Glutamatergic neuron (in vitro differentiated cells): ENCODE data around the gene CCL13. TPM values are rescaled to one million over a fixed set of nuclear protein-coding genes. Genes with fewer than 3 reads are reported as not detected.
"Not testable (repeated sequence)": the region's sequence is repeated elsewhere in the genome, so short reads cannot be mapped to it uniquely, and the experiment has no call there.

Source experiments
- DNase-seq: peaks from one replicate; pipeline ENCODE4 v3.0.0; 2022
- H3K27ac Mint-ChIP-seq: one replicate; pipeline ENCODE4 v1.8.0; 2020; ENCODE audit warnings: mild to moderate bottlenecking, mixed read lengths, inconsistent platforms; ENCODE audit not compliant: unreplicated experiment
- H3K27me3 Mint-ChIP-seq: one replicate; pipeline ENCODE4 v1.8.0; 2020; ENCODE audit warnings: mild to moderate bottlenecking, moderate library complexity, mixed read lengths, inconsistent platforms; ENCODE audit not compliant: unreplicated experiment
- H3K36me3 Mint-ChIP-seq: one replicate; pipeline ENCODE4 v1.8.0; 2020; ENCODE audit warnings: mild to moderate bottlenecking, mixed read lengths, inconsistent platforms; ENCODE audit not compliant: unreplicated experiment
- H3K4me1 Mint-ChIP-seq: one replicate; pipeline ENCODE4 v1.8.0; 2020; ENCODE audit warnings: mild to moderate bottlenecking, low read depth, mixed read lengths, inconsistent platforms; ENCODE audit not compliant: unreplicated experiment
- H3K4me3 Mint-ChIP-seq: one replicate; pipeline ENCODE4 v1.8.0; 2020; ENCODE audit warnings: mild to moderate bottlenecking, mixed read lengths, inconsistent platforms; ENCODE audit not compliant: unreplicated experiment
- H3K9me3 Mint-ChIP-seq: one replicate; pipeline ENCODE4 v1.8.0; 2020; ENCODE audit warnings: mild to moderate bottlenecking, moderate library complexity, mixed read lengths, inconsistent platforms; ENCODE audit not compliant: unreplicated experiment
- CTCF ChIP-seq: fragments of 200-600 bp; sonication (generic); IDR thresholded peaks from one replicate; pipeline ENCODE4 v1.5.0; 2021; ENCODE audit not compliant: partially characterized antibody, unreplicated experiment
- total RNA-seq: library from RNA; stranded (reverse); fragmentation: NEBNext Ultra II Directional; extraction: Animal tissue kit (Norgen Biotek cat#: 25700); gene quantifications from one replicate; pipeline ENCODE4 v1.2.1, GENCODE V29; 2021; ENCODE audit not compliant: unreplicated experiment

The CCL13 gene
- total RNA-seq, 1 donor from 2014 or later, result not detected

DNA sequence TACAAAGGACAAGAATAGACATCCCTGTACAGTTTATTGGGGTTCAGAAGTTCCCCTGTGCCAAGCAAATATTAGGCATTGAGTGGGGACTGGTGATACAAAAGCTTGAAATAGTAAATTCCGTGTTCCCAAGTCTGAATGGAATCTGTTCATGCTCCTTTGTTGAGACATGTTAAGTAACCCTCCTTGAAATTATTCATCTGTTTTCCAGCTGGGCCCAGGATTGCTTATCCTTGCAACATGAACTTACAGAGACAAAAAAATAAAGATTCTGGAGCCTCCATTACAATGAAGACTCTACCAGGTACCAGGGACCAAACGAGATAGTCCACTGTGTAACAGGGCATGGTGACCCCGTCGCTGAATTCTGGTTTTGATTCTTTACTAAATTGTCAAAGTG, 43.1 kb upstream of the CCL13 start:
- no peak for DNase-seq
- Mint-ChIP-seq H3K9me3 (peaks cover 2% of the 10 kb centered on the region), H3K4me3 (no peak overlapping the region), H3K4me1 (peaks cover 6% of the 10 kb centered on the region), H3K36me3 (no peaks in the 10 kb centered on the region), H3K27me3 (no peaks in the 10 kb centered on the region), H3K27ac (no peak overlapping the region)
- no peak for TF ChIP-seq CTCF

- no peak for DNase-seq
- H3K4me3 Mint-ChIP-seq, result peak overlapping the region; percentile 48
- H3K36me3 Mint-ChIP-seq, result no peaks in the 10 kb centered on the region
- peaks cover 2% of the 10 kb centered on the region for H3K9me3 Mint-ChIP-seq
- H3K4me1 Mint-ChIP-seq, result peaks cover 6% of the 10 kb centered on the region
- no peak for TF ChIP-seq CTCF
- no peaks in the 10 kb centered on the region for H3K27me3 Mint-ChIP-seq
- no peak overlapping the region for H3K27ac Mint-ChIP-seq
These were observed 42.0 kb upstream of the CCL13 start for GRCh38 chr17:34314279-34314678.

DNA sequence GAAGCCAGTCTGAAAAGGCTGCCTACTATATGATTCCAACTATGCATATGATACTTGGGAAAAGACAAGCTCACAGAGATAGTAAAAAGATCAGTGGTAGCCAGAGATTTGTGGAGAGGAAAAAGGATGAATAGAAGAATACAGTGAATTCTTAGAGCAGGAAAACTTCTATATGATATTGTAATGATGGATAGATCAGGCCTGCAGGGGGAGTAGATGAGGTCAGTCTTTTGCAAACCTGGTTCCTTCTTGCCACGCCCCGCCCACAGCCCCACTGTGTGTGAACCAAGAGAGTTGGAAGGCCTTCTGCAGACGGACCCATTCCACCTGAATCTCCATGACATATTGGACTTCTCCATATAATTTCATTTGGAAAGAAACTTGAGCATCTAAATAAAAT, 37.8 kb upstream of the CCL13 start:
- Mint-ChIP-seq H3K9me3 (no peaks in the 10 kb centered on the region), H3K36me3 (no peaks in the 10 kb centered on the region), H3K4me3 (no peak overlapping the region), H3K27ac (no peak overlapping the region), H3K4me1 (peaks cover 6% of the 10 kb centered on the region), H3K27me3 (no peaks in the 10 kb centered on the region)
- DNase-seq, result peak; percentile 25
- no peak for TF ChIP-seq CTCF

DNA sequence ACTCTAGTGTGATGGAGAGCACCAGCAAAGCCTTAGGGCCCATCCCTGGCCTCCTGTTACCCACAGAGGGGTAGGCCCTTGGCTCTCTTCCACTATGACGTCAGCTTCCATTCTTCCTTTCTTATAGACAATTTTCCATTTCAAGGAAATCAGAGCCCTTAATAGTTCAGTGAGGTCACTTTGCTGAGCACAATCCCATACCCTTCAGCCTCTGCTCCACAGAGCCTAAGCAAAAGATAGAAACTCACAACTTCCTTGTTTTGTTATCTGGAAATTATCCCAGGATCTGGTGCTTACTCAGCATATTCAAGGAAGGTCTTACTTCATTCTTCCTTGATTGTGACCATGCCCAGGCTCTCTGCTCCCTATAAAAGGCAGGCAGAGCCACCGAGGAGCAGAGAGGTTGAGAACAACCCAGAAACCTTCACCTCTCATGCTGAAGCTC, 37.2 kb upstream of the CCL13 start, which contains the start of gene CCL8:
TSS of gene CCL8 (plus strand) at position 397 of the 445 bp plus-strand sequence. CDS start 67 bp downstream, outside the sequence.
- Mint-ChIP-seq H3K4me1 (peaks cover 6% of the 10 kb centered on the region), H3K4me3 (no peak within 1 kb of the TSS), H3K9me3 (no peaks in the 10 kb centered on the region), H3K27ac (no peak within 1 kb of the TSS), H3K27me3 (no peaks in the 10 kb centered on the region), H3K36me3 (no peaks in the 10 kb centered on the region)
- no peak for DNase-seq
- no peak for TF ChIP-seq CTCF

- no peak overlapping the region for H3K4me3 Mint-ChIP-seq
- no peak overlapping the region for H3K27ac Mint-ChIP-seq
- peaks cover 17% of the 10 kb centered on the region for H3K36me3 Mint-ChIP-seq
- no peak for DNase-seq
- H3K4me1 Mint-ChIP-seq, result no peaks in the 10 kb centered on the region
- no peak for TF ChIP-seq CTCF
- H3K27me3 Mint-ChIP-seq, result no peaks in the 10 kb centered on the region
- H3K9me3 Mint-ChIP-seq, result peaks cover 3% of the 10 kb centered on the region
These were observed 34.3 kb upstream of the CCL13 start for GRCh38 chr17:34321964-34322363.

- not testable (repeated sequence) for H3K4me1 Mint-ChIP-seq, H3K27ac Mint-ChIP-seq, DNase-seq, H3K9me3 Mint-ChIP-seq, H3K27me3 Mint-ChIP-seq, H3K4me3 Mint-ChIP-seq
- H3K36me3 Mint-ChIP-seq, result peaks cover 17% of the 10 kb centered on the region
These were observed 28.7 kb upstream of the CCL13 start for GRCh38 chr17:34327580-34327979.
